Measurements from ENCODE around the gene RAP1GAP. TPM values are rescaled to one million over a fixed set of nuclear protein-coding genes. Genes with fewer than 3 reads are reported as not detected.

RAP1GAP gene
- total and polyA plus RNA-seq, 2 of the 13 experiments (the other 11 are each of a cell fraction or from before 2014, with no cell fraction given): 11.9 to 37.5 TPM

- TF ChIP-seq RERE (CRISPR knock-in tag; IDR thresholded peaks at IDR 0.05; ENCODE audit: low read depth) (peak; percentile 54; the same call in 1 of the 2 replicates), ZNF143 (CRISPR knock-in tag; IDR thresholded peaks at IDR 0.05) (0 out of 2 replicates have a peak, but pooled peaks have one; percentile 45), ATF5 (CRISPR knock-in tag; IDR thresholded peaks at IDR 0.05; ENCODE audit: low read depth) (peak; percentile 85; the same call in 1 of the 2 replicates), JDP2 (CRISPR knock-in tag; IDR thresholded peaks at IDR 0.05; ENCODE audit: borderline replicate concordance) (peak; percentile 48; the same call in 1 of the 2 replicates), PHF21A (CRISPR knock-in tag; IDR thresholded peaks at IDR 0.05) (peak; percentile 77), SP2 (CRISPR knock-in tag; IDR thresholded peaks at IDR 0.05) (no peak), EZH2 (conservative IDR thresholded peaks at IDR 0.05; ENCODE audit: low read depth, low read length) (no peak), ZNF101 (CRISPR knock-in tag; IDR thresholded peaks at IDR 0.05; ENCODE audit: borderline replicate concordance, low read depth) (no peak), NFRKB (IDR thresholded peaks at IDR 0.05) (no peak), TAF1 (CRISPR knock-in tag; IDR thresholded peaks at IDR 0.05) (peak; percentile 53), ZBTB40 (IDR thresholded peaks at IDR 0.05) (no peak), ZBTB40 (CRISPR knock-in tag; IDR thresholded peaks at IDR 0.05) (peak; percentile 83), PTBP1 (IDR thresholded peaks at IDR 0.05; ENCODE audit: low read depth, low read length, poor library complexity, severe bottlenecking) (no peak), ZNF724P (CRISPR knock-in tag; IDR thresholded peaks at IDR 0.05; ENCODE audit: borderline replicate concordance) (peak; percentile 92; the same call in 1 of the 2 replicates)
Measured at GRCh38 chr1:21659099-21659923, 9.8 kb downstream of the RAP1GAP start (continued).

Measured in HepG2 (cell line).